ENCODE measurements around the gene CD99L2. TPM values are rescaled to one million over a fixed set of nuclear protein-coding genes. Genes with fewer than 3 reads are reported as not detected.

Gene CD99L2
- polyA plus RNA-seq, 3 donors, result 13.1 to 18.4 (median 16.7) TPM

DNA sequence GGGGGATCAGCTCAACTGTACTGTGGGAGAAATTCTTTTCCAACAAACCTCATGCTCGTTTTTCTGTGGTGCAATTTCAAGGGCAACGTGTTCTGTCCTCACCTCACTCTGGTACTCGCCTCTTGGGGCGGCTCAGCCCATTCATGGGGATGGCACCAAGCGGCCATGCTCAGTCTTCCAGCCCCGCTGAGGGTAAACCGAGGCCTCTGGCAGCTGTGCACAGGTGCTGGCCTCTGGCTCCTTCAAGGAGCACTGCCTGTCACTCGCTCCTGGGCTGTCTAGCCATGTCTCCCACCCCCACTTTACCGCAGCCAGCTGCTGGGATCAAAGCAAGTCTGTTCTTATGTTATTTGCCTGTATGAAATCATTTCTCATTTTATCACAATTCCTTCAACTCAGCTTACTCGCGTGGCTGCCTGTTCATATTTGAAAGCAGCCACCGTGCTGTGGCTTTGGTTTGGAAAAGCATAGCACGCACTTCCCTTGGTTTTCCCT, 135.1 kb downstream of the CD99L2 start:
- Mint-ChIP-seq H3K4me3 (no peak overlapping the region), H3K27ac (no peak overlapping the region), H3K4me1 (peaks cover 19% of the 10 kb centered on the region), H3K27me3 (ENCODE audit: low read depth in 3 of 3) (no peaks in the 10 kb centered on the region), H3K9me3 (peaks cover 0 to 2% (median 0%) of the 10 kb centered on the region in 7 donors), H3K36me3 (peaks cover 20 to 26% of the 10 kb centered on the region in 2 donors)
- H3K4me1 ChIP-seq (ENCODE audit: control insufficient read depth in 1 of 2, insufficient read depth in 2 of 2, low read length in 2 of 2), result peaks cover 17 to 20% of the 10 kb centered on the region in 2 donors
- no peak for DNase-seq
- no peak overlapping the region for H3K4me2 ChIP-seq (replicated peaks; ENCODE audit: extremely low read depth, low read length, poor library complexity, severe bottlenecking)
- no peaks in the 10 kb centered on the region for H3K9me3 ChIP-seq (replicated peaks in 1 of 2; ENCODE audit: control insufficient read depth in 1 of 2, insufficient read depth in 1 of 2, low read length in 2 of 2)
- H3K27me3 ChIP-seq (ENCODE audit: control insufficient read depth in 2 of 2, insufficient read depth in 2 of 2, low read length in 2 of 2), result no peaks in the 10 kb centered on the region
- H3K4me3 ChIP-seq (replicated peaks in 1 of 3; ENCODE audit: low read depth in 2 of 3, low read length in 3 of 3), result no peak overlapping the region
- TF ChIP-seq, protein P1, sequence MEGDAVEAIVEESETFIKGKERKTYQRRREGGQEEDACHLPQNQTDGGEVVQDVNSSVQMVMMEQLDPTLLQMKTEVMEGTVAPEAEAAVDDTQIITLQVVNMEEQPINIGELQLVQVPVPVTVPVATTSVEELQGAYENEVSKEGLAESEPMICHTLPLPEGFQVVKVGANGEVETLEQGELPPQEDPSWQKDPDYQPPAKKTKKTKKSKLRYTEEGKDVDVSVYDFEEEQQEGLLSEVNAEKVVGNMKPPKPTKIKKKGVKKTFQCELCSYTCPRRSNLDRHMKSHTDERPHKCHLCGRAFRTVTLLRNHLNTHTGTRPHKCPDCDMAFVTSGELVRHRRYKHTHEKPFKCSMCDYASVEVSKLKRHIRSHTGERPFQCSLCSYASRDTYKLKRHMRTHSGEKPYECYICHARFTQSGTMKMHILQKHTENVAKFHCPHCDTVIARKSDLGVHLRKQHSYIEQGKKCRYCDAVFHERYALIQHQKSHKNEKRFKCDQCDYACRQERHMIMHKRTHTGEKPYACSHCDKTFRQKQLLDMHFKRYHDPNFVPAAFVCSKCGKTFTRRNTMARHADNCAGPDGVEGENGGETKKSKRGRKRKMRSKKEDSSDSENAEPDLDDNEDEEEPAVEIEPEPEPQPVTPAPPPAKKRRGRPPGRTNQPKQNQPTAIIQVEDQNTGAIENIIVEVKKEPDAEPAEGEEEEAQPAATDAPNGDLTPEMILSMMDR (IDR thresholded peaks at IDR 0.05), result no peak
- H2AFZ ChIP-seq (ENCODE audit: insufficient read depth, low read depth, low read length, poor library complexity, severe bottlenecking), result no peak overlapping the region
- H4K20me1 ChIP-seq (ENCODE audit: insufficient read depth, low read length), result no peaks in the 10 kb centered on the region
- peaks cover 10 to 33% of the 10 kb centered on the region in 2 donors for H3K36me3 ChIP-seq (replicated peaks in 1 of 2; ENCODE audit: control insufficient read depth in 1 of 2, insufficient read depth in 2 of 2, low read length in 2 of 2)
- no peak overlapping the region for H3K27ac ChIP-seq (ENCODE audit: low read depth in 1 of 2, low read length in 2 of 2)
- WGBS (ENCODE audit: insufficient coverage), result 100% methylated on average over 8 of the region's 13 CpGs
- H3K79me2 ChIP-seq (ENCODE audit: insufficient read depth, low read length), result no peaks in the 10 kb centered on the region
- intact Hi-C loops (cut with micrococcal nuclease), result no loop called here
- H3K9ac ChIP-seq (ENCODE audit: insufficient read depth, low read length, poor library complexity, severe bottlenecking), result no peak overlapping the region

DNA sequence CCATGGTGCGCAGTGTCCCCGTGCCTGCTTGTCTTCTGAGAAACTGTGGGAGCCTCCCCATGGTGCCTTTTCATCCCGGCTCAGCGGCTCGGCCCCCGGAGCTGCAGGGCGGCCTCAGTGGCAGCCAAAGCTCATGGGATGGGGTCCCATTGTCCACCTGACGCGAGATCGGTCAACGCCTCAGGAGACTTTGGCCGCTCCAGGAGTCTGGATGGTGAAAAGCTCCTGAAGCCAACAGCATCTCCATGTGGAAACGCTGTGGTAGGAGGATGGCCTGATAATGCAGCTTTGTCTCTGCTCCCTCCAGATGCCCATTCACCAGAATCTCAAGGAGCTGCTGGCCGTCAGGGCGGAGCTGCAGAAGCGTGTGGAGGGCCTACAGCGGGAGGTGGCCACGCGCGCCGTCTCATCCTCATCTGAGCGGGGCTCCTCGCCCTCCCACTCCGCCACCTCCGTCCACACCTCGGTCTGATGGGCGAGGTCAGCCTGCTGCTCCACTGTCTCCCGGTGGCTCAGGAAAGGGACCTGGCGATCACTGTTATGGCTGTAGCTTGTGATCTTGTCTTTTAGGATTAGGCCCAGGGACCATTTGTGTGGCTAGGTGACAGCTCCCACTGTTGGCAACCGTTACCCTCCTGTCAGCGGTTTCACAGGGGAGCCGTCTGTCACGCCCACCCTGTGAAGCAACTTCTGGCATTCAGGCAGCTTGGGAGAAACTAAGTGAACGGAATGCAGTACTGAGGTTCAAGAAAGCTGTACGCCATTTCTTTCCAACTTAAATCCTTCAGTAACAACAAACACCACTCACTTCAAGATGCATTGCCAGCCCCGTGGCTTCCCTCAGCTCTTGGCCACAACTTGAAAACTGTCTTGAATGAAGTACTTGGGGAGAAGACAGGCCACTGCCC, 136.0 kb downstream of the CD99L2 start:
- intact Hi-C loops (cut with micrococcal nuclease), result no loop called here
- H2AFZ ChIP-seq (ENCODE audit: insufficient read depth, low read depth, low read length, poor library complexity, severe bottlenecking), result no peak overlapping the region
- H3K4me3 ChIP-seq (replicated peaks in 1 of 3; ENCODE audit: low read depth in 2 of 3, low read length in 3 of 3), result no peak overlapping the region
- H3K27me3 ChIP-seq (ENCODE audit: control insufficient read depth in 2 of 2, insufficient read depth in 2 of 2, low read length in 2 of 2), result no peaks in the 10 kb centered on the region
- no peaks in the 10 kb centered on the region for H4K20me1 ChIP-seq (ENCODE audit: insufficient read depth, low read length)
- no peaks in the 10 kb centered on the region for H3K79me2 ChIP-seq (ENCODE audit: insufficient read depth, low read length)
- peaks cover 12% of the 10 kb centered on the region for H3K4me1 Mint-ChIP-seq
- H3K36me3 ChIP-seq (replicated peaks in 1 of 2; ENCODE audit: control insufficient read depth in 1 of 2, insufficient read depth in 2 of 2, low read length in 2 of 2), result peaks cover 12 to 40% of the 10 kb centered on the region in 2 donors
- no peaks in the 10 kb centered on the region for H3K9me3 ChIP-seq (replicated peaks in 1 of 2; ENCODE audit: control insufficient read depth in 1 of 2, insufficient read depth in 1 of 2, low read length in 2 of 2)
- WGBS (ENCODE audit: insufficient coverage), result 89% methylated on average over 5 of the region's 36 CpGs
- H3K36me3 Mint-ChIP-seq, result peaks cover 27 to 32% of the 10 kb centered on the region in 2 donors
- TF ChIP-seq, protein P1 (IDR thresholded peaks at IDR 0.05), result no peak
- H3K27ac ChIP-seq (ENCODE audit: low read depth in 1 of 2, low read length in 2 of 2), result no peak overlapping the region
- no peak for DNase-seq
- no peak overlapping the region for H3K4me2 ChIP-seq (replicated peaks; ENCODE audit: extremely low read depth, low read length, poor library complexity, severe bottlenecking)
- H3K27ac Mint-ChIP-seq, result peak overlapping the region in 3 of 7 donors; percentile 1 to 69 (median 27)
- no peak overlapping the region for H3K9ac ChIP-seq (ENCODE audit: insufficient read depth, low read length, poor library complexity, severe bottlenecking)
- H3K9me3 Mint-ChIP-seq, result peaks cover 0 to 2% (median 0%) of the 10 kb centered on the region in 7 donors
- H3K27me3 Mint-ChIP-seq (ENCODE audit: low read depth in 3 of 3), result no peaks in the 10 kb centered on the region
- peaks cover 8 to 12% of the 10 kb centered on the region in 2 donors for H3K4me1 ChIP-seq (ENCODE audit: control insufficient read depth in 1 of 2, insufficient read depth in 2 of 2, low read length in 2 of 2)
- no peak overlapping the region for H3K4me3 Mint-ChIP-seq
